WTC11 (cell line): Measurements from ENCODE around the gene CAPN9. TPM values are rescaled to one million over a fixed set of nuclear protein-coding genes. Genes with fewer than 3 reads are reported as not detected.

Source experiments
- ATAC-seq: fragments of 200-7000 bp; cut with Tn5 transposase; 2 replicates; pipeline ENCODE4 v1.10.0; 2021; ENCODE audit warnings: mild to moderate bottlenecking, moderate library complexity
- CTCF ChIA-PET: fragments of 300-600 bp; sonication (Branson Sonifier 250); formaldehyde crosslinking; loops from one replicate; lab custom pipeline; 2021; ENCODE audit warnings: antibody characterized with exemption; lab: Charles Lee
- POLR2A ChIA-PET: fragments of 350-600 bp; sonication (Branson Sonifier 250); formaldehyde crosslinking; loops from one replicate; lab custom pipeline; 2021; ENCODE audit warnings: antibody characterized with exemption; lab: Charles Lee
- DNase-seq: peaks from one replicate; pipeline ENCODE4 v3.0.0; 2021; ENCODE audit warnings: low spot score
- H3K27ac Mint-ChIP-seq: 2 replicates; pipeline ENCODE4 v1.8.0; 2021; ENCODE audit warnings: mixed read lengths
- H3K27me3 Mint-ChIP-seq: 2 replicates; pipeline ENCODE4 v1.8.0; 2021; ENCODE audit warnings: low read depth, mild to moderate bottlenecking, moderate library complexity, mixed read lengths
- H3K36me3 Mint-ChIP-seq: 2 replicates; pipeline ENCODE4 v1.8.0; 2021; ENCODE audit warnings: mixed read lengths
- H3K4me1 Mint-ChIP-seq: 2 replicates; pipeline ENCODE4 v1.8.0; 2022; ENCODE audit warnings: mixed read lengths
- H3K4me3 Mint-ChIP-seq: 2 replicates; pipeline ENCODE4 v1.8.0; 2021; ENCODE audit warnings: mild to moderate bottlenecking, moderate library complexity, mixed read lengths
- H3K9me3 Mint-ChIP-seq: 2 replicates; pipeline ENCODE4 v1.8.0; 2021; ENCODE audit warnings: mixed read lengths
- ELF4 ChIP-seq: sonication (generic); formaldehyde crosslinking; IDR thresholded peaks from 2 replicates; pipeline ENCODE4 v1.8.1; 2022; ENCODE audit warnings: low read depth, mild to moderate bottlenecking, moderate library complexity, missing genetic modification reagents
- ESRRA ChIP-seq: sonication (generic); formaldehyde crosslinking; IDR thresholded peaks from 2 replicates; pipeline ENCODE4 v1.8.1; 2022; ENCODE audit warnings: mild to moderate bottlenecking, missing genetic modification reagents, borderline replicate concordance
- FOXP1 ChIP-seq: sonication (generic); formaldehyde crosslinking; IDR thresholded peaks from 2 replicates; pipeline ENCODE4 v1.8.0; 2022; ENCODE audit warnings: missing genetic modification reagents, mild to moderate bottlenecking, moderate library complexity, borderline replicate concordance
- JUN ChIP-seq: sonication (generic); formaldehyde crosslinking; IDR thresholded peaks from 2 replicates; pipeline ENCODE4 v1.8.0; 2023; ENCODE audit warnings: mild to moderate bottlenecking, missing genetic modification reagents
- ZNF121 ChIP-seq: sonication (generic); formaldehyde crosslinking; IDR thresholded peaks from 2 replicates; pipeline ENCODE4 v1.8.0; 2023; ENCODE audit warnings: missing genetic modification reagents
- total RNA-seq: library from RNA; stranded (reverse); gene quantifications from 3 replicates; pipeline ENCODE4 v1.2.3, GENCODE V29; 2021
- TF ChIP-seq, protein P1 (sequence below): sonication (generic); formaldehyde crosslinking; IDR thresholded peaks from 2 replicates; pipeline ENCODE4 v1.8.1; 2023; ENCODE audit warnings: mild to moderate bottlenecking, missing genetic modification reagents
- TF ChIP-seq, protein P2 (sequence below): sonication (generic); formaldehyde crosslinking; IDR thresholded peaks from 2 replicates; pipeline ENCODE4 v1.8.1; 2023; ENCODE audit warnings: mild to moderate bottlenecking, missing genetic modification reagents
- TF ChIP-seq, protein P3 (sequence below): sonication (generic); formaldehyde crosslinking; IDR thresholded peaks from 2 replicates; pipeline ENCODE4 v1.8.0; 2022; ENCODE audit warnings: mild to moderate bottlenecking, missing genetic modification reagents
- TF ChIP-seq, protein P4 (sequence below): fragments of 250-450 bp; sonication (Bioruptor Pico); IDR thresholded peaks from 2 replicates; pipeline ENCODE4 v1.9.0; 2021; ENCODE audit warnings: mild to moderate bottlenecking, borderline replicate concordance
- TF ChIP-seq, protein P5 (sequence below): sonication (generic); formaldehyde crosslinking; IDR thresholded peaks from 2 replicates; pipeline ENCODE4 v1.8.0; 2022; ENCODE audit warnings: missing genetic modification reagents
- TF ChIP-seq, protein P6 (sequence below): sonication (generic); formaldehyde crosslinking; conservative IDR thresholded peaks from 2 replicates; pipeline ENCODE4 v1.8.1; 2023; ENCODE audit warnings: mild to moderate bottlenecking, low read depth, missing genetic modification reagents, moderate library complexity
- TF ChIP-seq, protein P7 (sequence below): fragments of 250-450 bp; sonication (Bioruptor Pico); IDR thresholded peaks from 2 replicates; pipeline ENCODE4 v1.9.0; 2021; ENCODE audit warnings: mild to moderate bottlenecking

The CAPN9 gene
- total RNA-seq, 1 experiment from 2014 or later: not detected

DNA sequence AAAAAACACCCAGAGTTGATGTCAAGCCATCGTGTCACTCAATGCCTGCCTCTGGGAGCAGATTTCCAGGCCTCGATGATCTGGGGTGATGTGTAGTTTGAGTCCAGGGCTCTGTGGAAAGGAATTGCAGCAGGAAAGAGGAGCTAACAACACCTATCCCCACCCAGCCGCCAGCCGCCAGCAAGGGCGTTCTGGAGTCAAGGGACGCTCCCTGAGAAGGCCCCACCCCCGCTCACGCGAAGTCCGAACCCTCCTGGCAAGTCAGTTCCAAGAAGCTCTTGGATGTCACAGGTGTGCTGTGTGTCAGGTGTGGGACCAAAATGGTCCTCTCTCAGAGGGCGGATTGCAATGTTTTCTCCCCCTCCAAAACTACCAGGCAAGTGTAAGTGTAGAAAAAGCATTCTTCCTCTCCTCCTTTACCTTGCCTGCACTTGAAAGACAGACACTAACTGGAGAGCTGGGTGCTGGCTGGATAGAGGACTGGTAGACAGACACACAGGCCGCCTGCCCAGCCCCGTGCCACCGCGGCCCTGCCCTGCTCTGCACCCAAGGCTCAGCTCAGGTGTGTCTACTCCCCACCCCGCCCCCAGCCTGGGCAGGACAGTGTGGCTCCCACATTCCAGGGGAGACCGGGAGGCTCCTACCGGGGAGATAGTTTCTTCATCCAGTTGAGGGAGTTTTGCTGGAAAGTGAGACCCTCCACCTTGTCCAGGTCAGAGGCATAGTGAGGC, 41.7 kb upstream of the CAPN9 start:
- Mint-ChIP-seq H3K36me3 (no peaks in the 10 kb centered on the region), H3K27me3 (peaks cover 3% of the 10 kb centered on the region; the same call in 1 of the 2 replicates), H3K4me1 (peaks cover 10% of the 10 kb centered on the region), H3K9me3 (no peaks in the 10 kb centered on the region), H3K4me3 (no peak overlapping the region), H3K27ac (no peak overlapping the region)
- ATAC-seq: no peak
- CTCF ChIA-PET: no interaction called here
- 0 out of 2 replicates have a peak, but pooled peaks have one; percentile 57 for TF ChIP-seq ZNF121 (CRISPR knock-in tag)
- TF ChIP-seq ESRRA (CRISPR knock-in tag): no peak
- POLR2A ChIA-PET: no interaction called here
- DNase-seq: no peak

DNA sequence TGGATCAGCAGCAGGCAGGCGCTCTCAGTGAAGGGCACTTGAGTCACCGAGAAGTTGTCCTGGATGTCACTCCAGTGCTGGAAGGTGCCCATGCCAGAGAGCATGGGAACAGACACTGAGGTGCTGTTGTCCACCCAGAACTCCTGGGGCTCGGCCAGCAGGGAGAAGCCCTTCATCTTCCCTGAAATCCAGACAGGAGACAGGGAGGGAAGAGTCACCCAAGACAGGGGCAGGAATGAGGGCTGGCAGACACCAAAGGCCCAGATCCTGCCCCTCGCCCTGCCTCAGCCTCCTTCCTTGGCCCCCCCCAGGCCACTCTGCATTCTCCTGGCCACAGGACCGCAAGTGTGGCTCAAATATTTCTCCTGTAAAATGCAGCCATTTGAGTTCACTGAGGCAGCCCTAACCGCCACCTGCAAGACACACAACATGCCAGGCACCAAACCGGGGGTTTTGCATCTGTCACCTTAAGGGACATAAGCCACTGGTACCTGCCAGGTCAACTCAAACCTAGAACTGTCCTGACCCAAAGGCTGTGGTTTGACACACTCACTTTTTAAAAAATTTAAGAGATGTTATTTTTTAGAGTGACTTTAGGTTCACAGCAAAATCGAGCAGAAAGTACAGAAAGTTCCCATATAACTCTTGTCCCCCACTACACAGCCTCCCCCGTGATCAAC, 41.0 kb upstream of the CAPN9 start:
- H3K36me3 Mint-ChIP-seq: no peaks in the 10 kb centered on the region
- no peak overlapping the region for H3K4me3 Mint-ChIP-seq
- CTCF ChIA-PET: no interaction called here
- H3K27me3 Mint-ChIP-seq: peaks cover 3% of the 10 kb centered on the region; the same call in 1 of the 2 replicates
- H3K4me1 Mint-ChIP-seq: peaks cover 10% of the 10 kb centered on the region
- no peaks in the 10 kb centered on the region for H3K9me3 Mint-ChIP-seq
- ATAC-seq (no peak), DNase-seq (no peak)
- no peak overlapping the region for H3K27ac Mint-ChIP-seq
- POLR2A ChIA-PET: no interaction called here
- TF ChIP-seq, protein P1, sequence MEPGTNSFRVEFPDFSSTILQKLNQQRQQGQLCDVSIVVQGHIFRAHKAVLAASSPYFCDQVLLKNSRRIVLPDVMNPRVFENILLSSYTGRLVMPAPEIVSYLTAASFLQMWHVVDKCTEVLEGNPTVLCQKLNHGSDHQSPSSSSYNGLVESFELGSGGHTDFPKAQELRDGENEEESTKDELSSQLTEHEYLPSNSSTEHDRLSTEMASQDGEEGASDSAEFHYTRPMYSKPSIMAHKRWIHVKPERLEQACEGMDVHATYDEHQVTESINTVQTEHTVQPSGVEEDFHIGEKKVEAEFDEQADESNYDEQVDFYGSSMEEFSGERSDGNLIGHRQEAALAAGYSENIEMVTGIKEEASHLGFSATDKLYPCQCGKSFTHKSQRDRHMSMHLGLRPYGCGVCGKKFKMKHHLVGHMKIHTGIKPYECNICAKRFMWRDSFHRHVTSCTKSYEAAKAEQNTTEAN (CRISPR knock-in tag): no peak
- TF ChIP-seq, protein P2, sequence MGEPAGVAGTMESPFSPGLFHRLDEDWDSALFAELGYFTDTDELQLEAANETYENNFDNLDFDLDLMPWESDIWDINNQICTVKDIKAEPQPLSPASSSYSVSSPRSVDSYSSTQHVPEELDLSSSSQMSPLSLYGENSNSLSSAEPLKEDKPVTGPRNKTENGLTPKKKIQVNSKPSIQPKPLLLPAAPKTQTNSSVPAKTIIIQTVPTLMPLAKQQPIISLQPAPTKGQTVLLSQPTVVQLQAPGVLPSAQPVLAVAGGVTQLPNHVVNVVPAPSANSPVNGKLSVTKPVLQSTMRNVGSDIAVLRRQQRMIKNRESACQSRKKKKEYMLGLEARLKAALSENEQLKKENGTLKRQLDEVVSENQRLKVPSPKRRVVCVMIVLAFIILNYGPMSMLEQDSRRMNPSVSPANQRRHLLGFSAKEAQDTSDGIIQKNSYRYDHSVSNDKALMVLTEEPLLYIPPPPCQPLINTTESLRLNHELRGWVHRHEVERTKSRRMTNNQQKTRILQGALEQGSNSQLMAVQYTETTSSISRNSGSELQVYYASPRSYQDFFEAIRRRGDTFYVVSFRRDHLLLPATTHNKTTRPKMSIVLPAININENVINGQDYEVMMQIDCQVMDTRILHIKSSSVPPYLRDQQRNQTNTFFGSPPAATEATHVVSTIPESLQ (CRISPR knock-in tag): no peak
- TF ChIP-seq JUN (CRISPR knock-in tag): no peak
- TF ChIP-seq ELF4 (CRISPR knock-in tag): no peak
- TF ChIP-seq, protein P3, sequence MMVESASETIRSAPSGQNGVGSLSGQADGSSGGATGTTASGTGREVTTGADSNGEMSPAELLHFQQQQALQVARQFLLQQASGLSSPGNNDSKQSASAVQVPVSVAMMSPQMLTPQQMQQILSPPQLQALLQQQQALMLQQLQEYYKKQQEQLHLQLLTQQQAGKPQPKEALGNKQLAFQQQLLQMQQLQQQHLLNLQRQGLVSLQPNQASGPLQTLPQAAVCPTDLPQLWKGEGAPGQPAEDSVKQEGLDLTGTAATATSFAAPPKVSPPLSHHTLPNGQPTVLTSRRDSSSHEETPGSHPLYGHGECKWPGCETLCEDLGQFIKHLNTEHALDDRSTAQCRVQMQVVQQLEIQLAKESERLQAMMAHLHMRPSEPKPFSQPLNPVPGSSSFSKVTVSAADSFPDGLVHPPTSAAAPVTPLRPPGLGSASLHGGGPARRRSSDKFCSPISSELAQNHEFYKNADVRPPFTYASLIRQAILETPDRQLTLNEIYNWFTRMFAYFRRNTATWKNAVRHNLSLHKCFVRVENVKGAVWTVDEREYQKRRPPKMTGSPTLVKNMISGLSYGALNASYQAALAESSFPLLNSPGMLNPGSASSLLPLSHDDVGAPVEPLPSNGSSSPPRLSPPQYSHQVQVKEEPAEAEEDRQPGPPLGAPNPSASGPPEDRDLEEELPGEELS (CRISPR knock-in tag): no peak
- TF ChIP-seq, protein P4, sequence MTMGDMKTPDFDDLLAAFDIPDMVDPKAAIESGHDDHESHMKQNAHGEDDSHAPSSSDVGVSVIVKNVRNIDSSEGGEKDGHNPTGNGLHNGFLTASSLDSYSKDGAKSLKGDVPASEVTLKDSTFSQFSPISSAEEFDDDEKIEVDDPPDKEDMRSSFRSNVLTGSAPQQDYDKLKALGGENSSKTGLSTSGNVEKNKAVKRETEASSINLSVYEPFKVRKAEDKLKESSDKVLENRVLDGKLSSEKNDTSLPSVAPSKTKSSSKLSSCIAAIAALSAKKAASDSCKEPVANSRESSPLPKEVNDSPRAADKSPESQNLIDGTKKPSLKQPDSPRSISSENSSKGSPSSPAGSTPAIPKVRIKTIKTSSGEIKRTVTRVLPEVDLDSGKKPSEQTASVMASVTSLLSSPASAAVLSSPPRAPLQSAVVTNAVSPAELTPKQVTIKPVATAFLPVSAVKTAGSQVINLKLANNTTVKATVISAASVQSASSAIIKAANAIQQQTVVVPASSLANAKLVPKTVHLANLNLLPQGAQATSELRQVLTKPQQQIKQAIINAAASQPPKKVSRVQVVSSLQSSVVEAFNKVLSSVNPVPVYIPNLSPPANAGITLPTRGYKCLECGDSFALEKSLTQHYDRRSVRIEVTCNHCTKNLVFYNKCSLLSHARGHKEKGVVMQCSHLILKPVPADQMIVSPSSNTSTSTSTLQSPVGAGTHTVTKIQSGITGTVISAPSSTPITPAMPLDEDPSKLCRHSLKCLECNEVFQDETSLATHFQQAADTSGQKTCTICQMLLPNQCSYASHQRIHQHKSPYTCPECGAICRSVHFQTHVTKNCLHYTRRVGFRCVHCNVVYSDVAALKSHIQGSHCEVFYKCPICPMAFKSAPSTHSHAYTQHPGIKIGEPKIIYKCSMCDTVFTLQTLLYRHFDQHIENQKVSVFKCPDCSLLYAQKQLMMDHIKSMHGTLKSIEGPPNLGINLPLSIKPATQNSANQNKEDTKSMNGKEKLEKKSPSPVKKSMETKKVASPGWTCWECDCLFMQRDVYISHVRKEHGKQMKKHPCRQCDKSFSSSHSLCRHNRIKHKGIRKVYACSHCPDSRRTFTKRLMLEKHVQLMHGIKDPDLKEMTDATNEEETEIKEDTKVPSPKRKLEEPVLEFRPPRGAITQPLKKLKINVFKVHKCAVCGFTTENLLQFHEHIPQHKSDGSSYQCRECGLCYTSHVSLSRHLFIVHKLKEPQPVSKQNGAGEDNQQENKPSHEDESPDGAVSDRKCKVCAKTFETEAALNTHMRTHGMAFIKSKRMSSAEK (CRISPR knock-in tag): no peak
- TF ChIP-seq, protein P5, sequence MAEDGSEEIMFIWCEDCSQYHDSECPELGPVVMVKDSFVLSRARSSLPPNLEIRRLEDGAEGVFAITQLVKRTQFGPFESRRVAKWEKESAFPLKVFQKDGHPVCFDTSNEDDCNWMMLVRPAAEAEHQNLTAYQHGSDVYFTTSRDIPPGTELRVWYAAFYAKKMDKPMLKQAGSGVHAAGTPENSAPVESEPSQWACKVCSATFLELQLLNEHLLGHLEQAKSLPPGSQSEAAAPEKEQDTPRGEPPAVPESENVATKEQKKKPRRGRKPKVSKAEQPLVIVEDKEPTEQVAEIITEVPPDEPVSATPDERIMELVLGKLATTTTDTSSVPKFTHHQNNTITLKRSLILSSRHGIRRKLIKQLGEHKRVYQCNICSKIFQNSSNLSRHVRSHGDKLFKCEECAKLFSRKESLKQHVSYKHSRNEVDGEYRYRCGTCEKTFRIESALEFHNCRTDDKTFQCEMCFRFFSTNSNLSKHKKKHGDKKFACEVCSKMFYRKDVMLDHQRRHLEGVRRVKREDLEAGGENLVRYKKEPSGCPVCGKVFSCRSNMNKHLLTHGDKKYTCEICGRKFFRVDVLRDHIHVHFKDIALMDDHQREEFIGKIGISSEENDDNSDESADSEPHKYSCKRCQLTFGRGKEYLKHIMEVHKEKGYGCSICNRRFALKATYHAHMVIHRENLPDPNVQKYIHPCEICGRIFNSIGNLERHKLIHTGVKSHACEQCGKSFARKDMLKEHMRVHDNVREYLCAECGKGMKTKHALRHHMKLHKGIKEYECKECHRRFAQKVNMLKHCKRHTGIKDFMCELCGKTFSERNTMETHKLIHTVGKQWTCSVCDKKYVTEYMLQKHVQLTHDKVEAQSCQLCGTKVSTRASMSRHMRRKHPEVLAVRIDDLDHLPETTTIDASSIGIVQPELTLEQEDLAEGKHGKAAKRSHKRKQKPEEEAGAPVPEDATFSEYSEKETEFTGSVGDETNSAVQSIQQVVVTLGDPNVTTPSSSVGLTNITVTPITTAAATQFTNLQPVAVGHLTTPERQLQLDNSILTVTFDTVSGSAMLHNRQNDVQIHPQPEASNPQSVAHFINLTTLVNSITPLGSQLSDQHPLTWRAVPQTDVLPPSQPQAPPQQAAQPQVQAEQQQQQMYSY (CRISPR knock-in tag): no peak
- TF ChIP-seq FOXP1 (CRISPR knock-in tag): no peak
- TF ChIP-seq, protein P6, sequence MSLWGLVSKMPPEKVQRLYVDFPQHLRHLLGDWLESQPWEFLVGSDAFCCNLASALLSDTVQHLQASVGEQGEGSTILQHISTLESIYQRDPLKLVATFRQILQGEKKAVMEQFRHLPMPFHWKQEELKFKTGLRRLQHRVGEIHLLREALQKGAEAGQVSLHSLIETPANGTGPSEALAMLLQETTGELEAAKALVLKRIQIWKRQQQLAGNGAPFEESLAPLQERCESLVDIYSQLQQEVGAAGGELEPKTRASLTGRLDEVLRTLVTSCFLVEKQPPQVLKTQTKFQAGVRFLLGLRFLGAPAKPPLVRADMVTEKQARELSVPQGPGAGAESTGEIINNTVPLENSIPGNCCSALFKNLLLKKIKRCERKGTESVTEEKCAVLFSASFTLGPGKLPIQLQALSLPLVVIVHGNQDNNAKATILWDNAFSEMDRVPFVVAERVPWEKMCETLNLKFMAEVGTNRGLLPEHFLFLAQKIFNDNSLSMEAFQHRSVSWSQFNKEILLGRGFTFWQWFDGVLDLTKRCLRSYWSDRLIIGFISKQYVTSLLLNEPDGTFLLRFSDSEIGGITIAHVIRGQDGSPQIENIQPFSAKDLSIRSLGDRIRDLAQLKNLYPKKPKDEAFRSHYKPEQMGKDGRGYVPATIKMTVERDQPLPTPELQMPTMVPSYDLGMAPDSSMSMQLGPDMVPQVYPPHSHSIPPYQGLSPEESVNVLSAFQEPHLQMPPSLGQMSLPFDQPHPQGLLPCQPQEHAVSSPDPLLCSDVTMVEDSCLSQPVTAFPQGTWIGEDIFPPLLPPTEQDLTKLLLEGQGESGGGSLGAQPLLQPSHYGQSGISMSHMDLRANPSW (CRISPR knock-in tag): no peak
- TF ChIP-seq, protein P7, sequence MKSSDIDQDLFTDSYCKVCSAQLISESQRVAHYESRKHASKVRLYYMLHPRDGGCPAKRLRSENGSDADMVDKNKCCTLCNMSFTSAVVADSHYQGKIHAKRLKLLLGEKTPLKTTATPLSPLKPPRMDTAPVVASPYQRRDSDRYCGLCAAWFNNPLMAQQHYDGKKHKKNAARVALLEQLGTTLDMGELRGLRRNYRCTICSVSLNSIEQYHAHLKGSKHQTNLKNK: no peak
